ENCODE data around the gene PPP1R9A.

Gene PPP1R9A

DNA sequence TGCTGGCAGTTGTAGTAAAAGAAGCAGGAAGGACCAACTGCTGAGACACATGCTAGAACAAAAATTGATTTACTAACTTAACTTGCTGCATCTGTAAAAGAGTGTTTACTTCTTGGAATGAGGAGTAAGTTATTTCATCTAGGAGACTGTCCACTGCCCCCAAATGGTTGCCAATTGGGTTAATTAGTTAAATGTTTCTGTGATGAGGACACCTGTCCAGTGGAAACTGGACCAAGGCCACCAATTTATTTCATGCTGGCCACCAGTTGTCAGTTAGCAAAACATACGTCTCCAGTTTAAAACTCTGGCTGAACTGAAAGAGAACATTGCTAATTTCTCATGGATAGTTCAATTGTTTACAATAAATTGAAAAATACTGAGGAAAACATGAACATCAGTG is 191.7 kb downstream of the PPP1R9A start:
- DNase-seq (ENCODE audit: low spot score) = no peak

DNA sequence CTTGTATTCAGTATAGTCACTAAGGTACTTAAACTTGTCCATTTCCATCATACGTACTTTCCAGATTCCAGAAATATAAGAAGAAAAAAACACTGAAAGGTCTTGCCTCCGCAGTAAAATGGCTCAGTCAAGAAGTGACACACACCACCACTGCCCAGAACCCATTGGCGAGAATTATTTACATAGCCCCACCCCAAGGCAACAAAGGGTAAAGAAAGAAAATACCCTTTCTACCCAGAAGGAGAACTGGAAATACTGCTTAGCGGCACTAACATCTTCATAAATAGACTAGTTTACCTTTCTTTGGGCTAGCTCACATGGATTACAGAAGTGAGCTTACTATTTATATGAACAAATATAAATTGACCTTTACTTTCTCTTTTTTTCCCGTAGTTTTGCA is 194.0 kb downstream of the PPP1R9A start:
- DNase-seq (ENCODE audit: low spot score) = no peak

DNA sequence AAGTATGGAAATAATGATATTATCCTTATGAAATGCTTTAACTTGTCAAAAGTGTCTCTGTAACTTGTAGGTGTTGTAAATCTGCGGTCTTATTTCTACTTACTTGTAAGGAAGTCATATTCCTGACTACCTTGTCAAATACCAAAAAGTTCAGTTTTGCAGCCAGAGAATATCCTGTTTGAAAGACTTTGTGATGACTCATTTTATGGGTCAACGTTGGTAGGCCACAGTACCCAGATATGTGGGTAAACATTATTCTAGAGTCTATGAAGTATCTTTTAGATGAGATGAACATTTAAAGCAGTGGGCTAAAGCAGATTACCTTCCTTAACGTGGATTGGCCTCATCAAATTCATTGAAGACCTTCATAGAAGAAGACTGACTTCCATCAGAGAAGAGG is 195.3 kb downstream of the PPP1R9A start:
- DNase-seq (ENCODE audit: low spot score) = no peak

DNA sequence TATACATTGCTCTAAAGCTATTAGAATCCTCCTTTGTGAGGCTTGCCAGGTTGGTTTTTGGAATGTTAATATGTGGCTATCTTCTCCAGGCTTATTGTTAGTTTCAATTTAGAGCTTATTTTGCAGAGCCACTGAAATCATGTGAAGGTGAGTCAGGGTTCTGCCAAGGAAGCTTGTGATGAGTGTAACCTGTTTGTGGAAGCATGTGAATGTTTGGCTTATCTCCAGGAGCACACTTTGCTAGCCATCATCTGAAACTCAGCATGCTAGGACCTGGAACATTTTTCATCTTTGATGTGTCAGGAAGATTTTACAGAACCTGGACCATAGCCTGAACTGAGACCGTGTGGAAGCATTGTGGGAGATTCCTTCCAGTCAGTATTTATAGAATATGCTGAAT is 197.3 kb downstream of the PPP1R9A start:
- no peak for DNase-seq (ENCODE audit: low spot score)

DNA sequence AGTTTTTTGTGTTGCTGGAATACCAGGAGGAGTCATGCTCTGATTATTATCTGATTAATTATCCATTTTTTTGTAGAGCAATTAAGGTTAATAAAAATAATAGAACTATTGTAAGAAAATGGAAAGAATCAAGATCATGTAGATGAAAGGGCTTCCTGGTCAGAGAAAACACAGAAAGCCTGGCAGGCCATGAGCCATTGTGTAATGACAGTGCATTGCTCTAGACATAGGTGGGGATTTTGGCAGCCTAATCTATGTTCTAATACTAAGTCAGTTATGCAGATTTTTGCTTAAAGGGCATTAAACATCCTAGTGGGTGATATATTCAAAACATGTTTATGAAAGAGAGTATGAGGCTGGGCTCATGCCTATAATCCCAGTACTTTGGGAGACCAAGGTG is 198.2 kb downstream of the PPP1R9A start:
- DNase-seq (ENCODE audit: low spot score) = no peak

DNA sequence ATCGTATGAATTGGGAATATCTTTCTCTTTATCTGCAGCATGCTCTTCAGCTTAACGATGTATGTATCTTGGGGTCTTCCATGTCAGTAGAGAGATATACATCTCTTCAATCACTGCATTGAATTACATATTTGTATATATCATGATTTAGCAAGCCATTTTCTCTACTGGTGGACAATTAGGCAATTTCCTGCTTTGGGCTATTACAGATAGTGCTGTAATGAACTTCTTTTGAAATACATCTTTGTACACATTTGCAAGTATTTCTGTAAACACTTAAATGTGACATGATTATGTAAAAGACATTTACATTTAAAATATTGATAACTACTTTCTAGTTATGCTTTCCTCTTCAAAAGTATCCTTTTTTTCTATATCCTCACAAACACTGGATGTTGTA is 199.0 kb downstream of the PPP1R9A start:
- no peak for DNase-seq (ENCODE audit: low spot score)

DNA sequence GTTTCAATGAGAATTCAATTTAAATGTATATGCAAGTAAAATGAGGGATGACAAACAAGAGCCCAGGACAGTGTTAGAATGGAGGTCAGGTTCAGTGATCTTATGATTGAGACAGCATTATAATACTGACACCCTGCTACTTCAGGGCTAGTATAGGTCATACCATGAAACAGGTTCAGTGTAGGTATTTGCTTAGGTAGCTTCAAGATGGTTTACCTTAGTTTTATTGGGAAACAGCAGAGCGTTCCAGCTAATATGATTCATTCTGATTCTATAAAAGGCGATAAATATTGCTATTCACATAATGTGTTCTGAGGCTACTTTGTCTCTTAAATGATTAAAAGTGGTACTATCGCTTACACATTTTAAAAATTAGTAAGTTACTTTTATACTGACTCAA is 203.3 kb downstream of the PPP1R9A start:
- no peak for DNase-seq (ENCODE audit: low spot score)

DNA sequence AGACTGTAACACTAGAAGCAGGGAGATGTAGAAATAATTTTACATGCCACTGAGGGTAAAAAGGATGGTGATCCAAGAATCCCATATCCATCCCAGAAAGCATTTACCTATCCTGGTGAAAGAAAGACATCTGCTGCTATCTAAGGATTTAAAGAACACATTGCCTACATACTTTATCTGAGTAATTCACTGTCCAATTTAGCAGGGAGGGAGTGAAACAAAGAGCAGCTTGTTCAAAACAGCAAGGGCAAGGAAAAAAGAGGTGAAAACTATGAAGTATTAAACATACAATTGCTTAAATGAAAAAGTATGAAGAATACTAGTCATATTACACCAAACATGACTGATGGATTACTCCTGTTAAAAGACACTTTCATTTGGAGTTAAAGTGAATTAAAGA is 206.2 kb downstream of the PPP1R9A start:
- DNase-seq (ENCODE audit: low spot score) = no peak

DNA sequence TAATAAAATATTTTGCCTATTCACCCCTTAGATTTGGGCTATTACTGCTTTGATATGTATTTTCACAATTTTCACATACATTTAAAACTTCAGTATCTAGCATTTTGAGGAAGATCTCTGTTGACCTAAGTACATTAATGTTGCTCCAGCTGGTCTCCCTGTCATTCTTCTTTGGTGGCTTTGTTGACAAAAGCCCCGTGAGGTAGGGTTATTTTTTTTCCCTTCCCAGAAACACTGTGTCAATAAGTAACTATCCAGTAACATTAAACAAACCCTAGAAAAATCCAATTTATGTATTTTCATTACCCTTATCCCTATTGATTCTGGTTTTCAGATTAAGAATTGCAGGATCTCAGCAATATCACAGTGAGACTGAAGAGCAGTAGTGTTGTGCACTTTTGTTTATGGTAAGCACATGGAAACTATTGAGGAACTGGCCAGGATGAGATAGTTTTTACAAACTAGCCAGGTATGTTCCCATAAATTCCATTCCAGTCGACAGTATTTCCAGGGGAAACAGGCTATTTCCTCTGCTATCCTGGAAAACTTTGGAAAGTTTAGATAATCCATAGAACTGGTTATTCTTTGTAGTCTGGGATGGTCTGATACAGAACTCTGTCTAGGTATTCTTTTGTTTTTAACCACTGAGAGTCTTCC is 218.8 kb downstream of the PPP1R9A start:
- no peak for DNase-seq (ENCODE audit: low spot score)

DNA sequence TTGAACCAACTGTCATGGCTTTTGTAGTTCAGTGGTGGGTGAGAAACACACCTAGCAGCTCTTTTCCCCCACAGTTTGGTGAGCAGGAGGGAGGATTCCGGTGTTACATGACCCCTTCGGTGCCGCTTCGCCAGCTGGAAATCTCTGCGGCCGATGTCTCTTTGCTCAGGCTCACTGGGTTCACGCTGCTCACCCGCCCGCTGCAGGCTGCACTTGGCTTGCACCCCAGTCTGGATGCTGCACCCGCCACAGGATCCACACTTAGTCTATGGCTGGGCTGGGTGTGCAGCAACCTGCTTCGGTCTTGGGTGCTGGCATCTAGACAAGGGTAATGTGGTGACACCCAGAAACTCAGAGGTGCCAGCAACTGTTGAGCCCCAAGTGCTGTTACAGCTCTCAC is 225.1 kb downstream of the PPP1R9A start:
- no peak for DNase-seq (ENCODE audit: low spot score)

DNA sequence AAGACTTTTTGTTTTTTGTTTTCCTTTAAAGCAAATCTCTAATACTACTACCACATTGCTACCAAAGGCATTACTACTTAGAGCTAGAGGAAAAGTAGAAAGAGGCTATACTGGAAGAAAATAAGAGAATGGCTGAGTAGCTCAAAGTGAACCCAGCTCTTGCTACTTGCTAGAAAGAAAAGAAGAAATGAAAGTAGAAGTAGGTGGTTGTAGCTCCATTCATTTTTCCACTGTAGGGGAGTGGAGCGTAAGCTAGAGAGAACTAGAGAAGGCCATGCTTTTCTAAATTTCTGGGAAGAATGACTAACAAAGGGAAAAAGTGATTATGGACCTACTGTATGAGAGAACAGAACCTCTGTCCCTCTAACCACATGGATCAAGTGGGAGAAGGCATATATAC is 232.5 kb downstream of the PPP1R9A start:
- no peak for DNase-seq (ENCODE audit: low spot score)

DNA sequence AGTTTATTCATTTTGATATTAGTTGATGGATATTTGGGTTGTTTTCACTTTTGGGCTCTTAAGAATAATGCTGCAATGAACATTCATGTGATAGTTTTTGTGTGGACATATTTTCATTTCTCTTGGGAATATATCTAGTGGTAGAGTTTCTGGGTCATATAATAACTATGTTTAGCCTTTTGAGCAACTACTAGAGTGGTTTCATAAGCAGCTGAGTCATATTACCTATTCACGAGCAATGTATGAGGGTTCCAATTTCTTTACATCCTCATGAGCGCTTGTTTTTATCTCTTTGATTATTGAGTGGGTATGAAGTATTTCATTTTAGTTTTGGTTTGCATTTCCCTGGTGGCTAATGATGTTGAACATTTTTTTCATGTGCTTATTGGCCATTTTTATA is 234.4 kb downstream of the PPP1R9A start:
- no peak for DNase-seq (ENCODE audit: low spot score)

DNA sequence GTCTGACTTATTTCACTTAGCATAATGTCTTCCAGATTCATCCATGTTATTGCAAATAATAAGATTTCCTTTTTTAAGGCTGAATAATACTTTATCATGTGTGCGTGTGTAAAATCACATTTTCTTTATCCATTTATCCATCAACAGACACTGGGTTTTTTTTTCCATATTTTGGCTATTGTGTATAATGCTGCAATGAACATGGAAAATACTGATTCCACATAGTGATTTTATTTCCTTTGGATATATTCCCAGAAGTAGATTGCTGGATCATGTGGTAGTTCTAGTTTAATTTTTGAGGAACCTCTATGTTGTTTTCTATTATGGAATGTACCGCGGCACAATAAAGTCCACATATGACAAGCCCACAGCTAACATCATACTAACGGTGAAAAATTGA is 236.9 kb downstream of the PPP1R9A start:
- no peak for DNase-seq (ENCODE audit: low spot score)

DNA sequence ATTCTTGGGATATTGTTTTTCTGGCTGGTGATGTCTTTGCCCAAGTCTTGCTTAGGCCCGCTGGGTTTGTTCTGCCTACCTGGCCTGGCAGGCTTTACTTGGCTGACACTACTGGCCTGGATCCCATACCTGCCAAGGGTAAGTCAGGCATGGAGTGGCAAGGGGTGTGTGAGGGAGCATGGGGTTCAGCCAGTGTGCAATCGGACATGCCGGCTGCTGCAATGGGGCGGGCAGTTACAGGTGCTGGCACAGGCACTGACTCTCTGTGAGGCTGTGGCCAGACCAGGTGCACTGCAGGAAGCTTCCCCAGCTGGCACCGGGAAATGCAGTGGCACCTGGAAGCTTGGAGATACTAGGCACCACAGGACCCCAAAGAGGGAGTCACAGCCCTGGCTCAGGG is 248.6 kb downstream of the PPP1R9A start:
- DNase-seq (ENCODE audit: low spot score) = no peak

DNA sequence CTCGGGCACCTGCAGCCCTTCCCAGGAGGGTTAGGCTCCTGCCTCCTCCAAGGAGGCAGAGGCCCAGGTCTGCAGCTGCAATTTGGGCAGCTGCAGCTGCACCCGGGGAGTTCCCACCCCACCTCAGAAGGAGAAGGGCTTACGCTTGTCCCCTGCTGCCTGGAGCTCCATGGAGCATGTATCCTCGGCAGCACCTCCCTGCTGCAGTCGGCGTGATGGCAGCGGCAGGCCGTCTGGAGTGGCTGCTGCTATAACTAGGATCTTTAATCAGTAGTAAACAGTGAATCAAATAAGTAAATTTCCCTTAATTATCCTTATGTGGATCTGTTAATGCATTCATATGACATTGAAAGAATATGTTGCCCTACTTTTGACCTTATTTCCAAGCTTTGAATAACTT is 250.0 kb downstream of the PPP1R9A start:
- DNase-seq (ENCODE audit: low spot score) = no peak

DNA sequence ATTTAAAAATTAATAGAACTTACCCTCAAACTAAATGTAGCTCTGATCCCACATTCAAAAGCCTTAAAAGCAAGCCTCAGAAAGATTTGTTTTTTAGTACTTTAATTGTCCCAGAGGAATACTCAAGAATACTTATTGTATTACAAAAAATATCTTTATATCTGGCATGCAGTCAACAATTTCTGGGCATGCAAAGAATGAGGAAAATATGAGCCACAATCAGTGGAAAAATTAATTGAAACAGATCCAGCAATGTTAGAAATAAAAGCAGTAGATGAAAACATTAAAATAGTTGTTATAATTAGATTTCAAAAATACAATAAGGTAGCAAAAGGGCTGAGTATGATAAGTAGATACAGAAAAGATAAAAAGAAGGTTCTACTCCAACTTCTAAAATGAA is 262.3 kb downstream of the PPP1R9A start:
- DNase-seq (ENCODE audit: low spot score) = no peak

DNA sequence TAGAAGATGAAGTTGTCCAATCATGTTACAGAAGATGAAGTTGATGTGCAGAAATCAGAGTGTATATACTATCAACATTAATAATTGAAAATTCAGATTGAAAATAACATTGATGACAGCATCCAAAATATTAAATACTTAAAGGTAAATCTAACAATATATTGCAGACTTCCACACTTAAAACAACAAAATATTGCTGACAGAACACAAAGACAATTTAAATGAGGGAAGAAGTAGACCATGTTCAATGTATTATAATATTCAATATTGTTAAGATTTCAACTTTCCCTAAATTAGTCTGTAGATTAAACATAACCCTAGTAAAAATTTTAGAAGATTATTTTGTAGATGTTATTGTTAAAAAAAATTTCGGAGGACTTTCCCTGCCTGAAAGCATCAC is 265.0 kb downstream of the PPP1R9A start:
- DNase-seq (ENCODE audit: low spot score) = no peak

DNA sequence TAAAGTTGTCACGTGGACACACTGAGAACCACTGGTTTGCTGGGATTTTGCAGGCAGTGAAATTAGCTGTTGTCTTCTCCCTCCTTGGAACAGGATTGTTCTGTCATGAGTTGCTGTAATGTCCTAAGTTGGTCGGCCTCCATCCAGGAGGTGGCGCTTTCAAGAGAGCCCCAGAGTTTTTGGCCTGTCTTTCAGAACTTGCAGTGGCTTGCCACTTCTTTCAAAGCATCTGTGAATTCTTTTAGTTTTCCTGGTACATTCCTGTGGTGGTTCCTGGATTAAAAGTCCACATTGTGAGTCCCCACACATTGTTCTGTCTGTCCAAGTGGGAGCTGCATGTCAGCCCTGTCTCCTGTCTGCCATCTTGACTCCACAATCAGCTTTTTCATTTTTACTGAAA is 283.1 kb downstream of the PPP1R9A start:
- no peak for DNase-seq (ENCODE audit: low spot score)

DNA sequence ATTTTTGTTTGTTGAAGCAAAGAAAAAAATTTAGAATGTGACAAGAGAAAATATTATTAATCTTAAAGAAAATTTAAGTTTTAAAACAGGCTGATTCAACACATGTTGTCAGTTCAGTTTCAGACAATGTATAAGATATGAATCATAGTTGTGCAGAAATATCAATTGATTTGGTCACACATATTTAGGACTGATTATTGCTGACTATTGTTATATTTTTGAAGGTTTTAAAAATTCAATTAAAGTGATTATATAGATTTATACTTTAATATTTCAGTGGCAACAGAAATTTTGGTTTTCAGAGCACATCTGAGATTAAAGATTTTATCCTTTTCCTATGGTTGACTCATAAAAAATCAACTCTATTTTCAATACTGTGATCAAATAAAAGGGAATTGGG is 284.4 kb downstream of the PPP1R9A start:
- DNase-seq (ENCODE audit: low spot score) = no peak

DNA sequence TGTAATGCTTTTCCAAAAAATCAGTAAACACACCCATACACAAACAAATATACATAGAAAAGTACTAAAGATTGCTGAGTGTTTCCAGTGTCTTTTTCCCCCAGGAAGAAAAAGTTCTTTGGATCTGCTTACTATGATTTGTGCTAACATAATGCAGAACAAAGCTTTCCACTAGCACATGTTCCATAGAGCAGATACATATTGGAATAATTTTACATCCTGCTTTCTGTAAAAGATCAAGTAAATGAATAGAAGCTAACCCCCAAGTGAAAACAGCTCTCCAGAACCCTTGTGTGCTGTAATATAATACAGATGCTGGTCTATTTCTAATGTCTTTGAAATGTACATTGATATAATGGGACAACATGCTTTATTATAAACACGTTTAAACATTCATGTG is 291.5 kb downstream of the PPP1R9A start:
- no peak for DNase-seq (ENCODE audit: low spot score)

DNA sequence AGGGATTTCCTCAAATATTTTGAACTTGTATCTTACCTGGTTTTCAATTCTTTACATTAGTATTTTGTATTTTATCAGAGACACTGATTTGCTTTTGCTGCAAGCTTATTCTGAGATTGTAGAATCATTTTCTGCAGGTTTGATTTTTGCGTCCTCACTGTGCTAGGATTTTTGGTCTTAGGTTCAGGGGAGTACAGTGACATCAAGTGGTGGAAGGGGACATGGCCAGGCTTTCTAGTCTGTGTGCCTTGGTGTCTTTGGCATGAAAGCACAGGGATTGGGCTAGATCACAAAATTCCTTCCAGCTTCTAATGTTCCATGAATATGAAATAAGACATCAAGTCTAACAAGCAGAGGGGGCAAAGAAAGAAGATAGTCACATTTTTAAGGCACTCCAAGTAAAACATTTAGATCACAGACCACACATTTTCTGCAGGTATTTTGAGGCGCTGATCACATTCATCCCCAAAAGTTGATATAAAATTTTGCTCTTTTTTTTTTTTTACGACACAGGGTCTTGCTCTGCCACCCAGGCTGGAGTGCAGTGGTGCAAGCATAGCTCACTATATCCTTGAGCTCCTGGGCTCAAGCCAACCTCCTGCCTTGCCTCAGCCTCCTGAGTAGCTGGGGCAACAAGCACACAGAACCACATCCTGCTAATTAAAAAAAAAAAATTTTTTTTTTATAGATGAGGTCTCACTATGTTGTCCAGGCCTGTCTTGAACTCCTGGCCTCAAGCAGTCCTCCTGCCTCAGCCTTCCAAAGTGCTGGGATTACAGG is 292.6 kb downstream of the PPP1R9A start:
- DNase-seq (ENCODE audit: low spot score) = peak; percentile 56

DNA sequence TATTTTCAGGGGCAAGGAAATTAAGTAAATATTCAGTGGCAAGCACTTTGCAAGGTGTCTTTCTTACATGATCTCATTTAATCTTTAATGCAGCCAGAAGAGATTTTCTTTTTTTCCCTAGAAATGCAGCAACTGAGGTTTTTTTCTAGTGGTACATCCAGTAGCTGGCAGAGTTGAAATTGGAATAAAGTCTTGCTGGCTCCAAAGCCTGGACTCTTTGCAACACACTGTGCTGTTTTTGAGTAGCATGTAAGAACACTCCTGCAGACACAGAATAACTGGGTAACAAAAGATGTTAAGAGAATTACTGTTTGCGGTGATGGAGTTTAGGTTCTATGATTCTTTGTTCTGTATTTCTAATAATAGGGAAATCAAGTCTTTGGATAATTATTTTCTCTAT is 293.3 kb downstream of the PPP1R9A start:
- DNase-seq (ENCODE audit: low spot score) = no peak

DNA sequence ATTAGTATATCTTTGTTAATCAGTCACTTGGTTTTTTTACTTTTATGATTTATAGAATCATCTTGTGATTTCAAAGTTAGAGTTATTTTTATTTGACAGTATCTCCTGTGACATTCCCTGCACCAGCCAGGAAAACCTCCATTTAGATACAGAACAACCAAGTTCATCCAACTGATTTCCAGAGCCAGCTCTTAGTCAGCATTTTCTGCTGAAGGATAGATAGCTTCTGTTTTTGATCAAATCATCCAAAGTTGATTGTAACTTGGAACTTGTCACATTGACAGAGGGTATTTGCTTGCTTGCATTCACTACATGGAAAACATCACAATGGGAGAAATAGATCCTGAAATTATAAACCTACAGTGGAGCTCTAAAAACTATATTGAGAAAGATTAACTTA is 294.3 kb downstream of the PPP1R9A start:
- DNase-seq (ENCODE audit: low spot score) = no peak

DNA sequence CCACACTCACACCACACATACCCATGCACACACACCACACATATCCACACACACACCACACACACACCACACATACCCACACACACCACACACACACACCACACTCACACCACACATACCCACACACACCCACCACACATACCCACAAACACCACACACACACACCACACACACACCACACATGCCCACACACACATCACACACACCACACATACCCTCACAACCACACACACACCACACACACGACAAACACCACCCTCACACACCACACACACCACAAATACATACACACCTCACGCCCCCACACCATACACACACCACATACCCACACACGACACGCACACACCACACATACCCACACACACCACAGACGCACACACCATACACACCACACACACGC is 297.2 kb downstream of the PPP1R9A start:
- no peak for DNase-seq (ENCODE audit: low spot score)
